NT2/D1 (cell line): ENCODE results near the gene EEFSEC.
A peak's percentile ranks its signal among the peaks of the same experiment; 100 is the strongest.

Experiments
- DNase-seq: peaks from one replicate; pipeline ENCODE4 v3.0.0-alpha.2; 2011; ENCODE audit warnings: low read depth, low spot score
- H3K27me3 ChIP-seq: 2 replicates; pipeline ENCODE4 v1.6.0; 2011; ENCODE audit warnings: mild to moderate bottlenecking; ENCODE audit not compliant: insufficient read length, insufficient read depth
- H3K36me3 ChIP-seq: 2 replicates; pipeline ENCODE4 v1.6.1; 2011; ENCODE audit warnings: mild to moderate bottlenecking, low read length, mixed read lengths; ENCODE audit not compliant: insufficient read depth, insufficient read length
- H3K4me1 ChIP-seq: 2 replicates; pipeline ENCODE4 v1.5.1; 2011; ENCODE audit not compliant: insufficient read depth, insufficient read length
- H3K4me3 ChIP-seq: 2 replicates; pipeline ENCODE4 v1.5.1; 2011; ENCODE audit warnings: low read depth; ENCODE audit not compliant: insufficient read length
- H3K9ac ChIP-seq: 2 replicates; pipeline ENCODE4 v1.6.0; 2011; ENCODE audit warnings: low read depth; ENCODE audit not compliant: insufficient read length
- H3K9me3 ChIP-seq: 2 replicates; pipeline ENCODE4 v1.5.1; 2011; ENCODE audit warnings: mild to moderate bottlenecking, low read length; ENCODE audit not compliant: insufficient read depth
- SUZ12 ChIP-seq: IDR thresholded peaks from 2 replicates; pipeline ENCODE4 v1.6.1; 2011; ENCODE audit not compliant: insufficient read length, insufficient read depth; ENCODE audit errors: extremely low read depth
- YY1 ChIP-seq: IDR thresholded peaks from 2 replicates; pipeline ENCODE4 v1.6.1; 2011; ENCODE audit not compliant: insufficient read length, insufficient read depth
- ZNF274 ChIP-seq: IDR thresholded peaks from 2 replicates; pipeline ENCODE4 v1.6.1; 2011; ENCODE audit warnings: mild to moderate bottlenecking, low read depth, low read length

The EEFSEC gene

GRCh38 chr3:128357538-128357937 lies 204.3 kb downstream of the EEFSEC start:
- no peaks in the 10 kb centered on the region for H3K9me3 ChIP-seq
- H3K9ac ChIP-seq = no peak overlapping the region
- H3K4me3 ChIP-seq = no peak overlapping the region
- DNase-seq = no peak
- TF ChIP-seq YY1 (no peak), ZNF274 (no peak), SUZ12 (no peak)
- H3K36me3 ChIP-seq = no peaks in the 10 kb centered on the region
- H3K27me3 ChIP-seq = no peaks in the 10 kb centered on the region
- H3K4me1 ChIP-seq = peaks cover 15% of the 10 kb centered on the region

- peaks cover 19% of the 10 kb centered on the region for H3K4me1 ChIP-seq
- H3K27me3 ChIP-seq = no peaks in the 10 kb centered on the region
- H3K9me3 ChIP-seq = no peaks in the 10 kb centered on the region
- H3K4me3 ChIP-seq = no peak overlapping the region
- no peak for DNase-seq
- TF ChIP-seq ZNF274 (no peak), YY1 (no peak), SUZ12 (no peak)
- no peaks in the 10 kb centered on the region for H3K36me3 ChIP-seq
- H3K9ac ChIP-seq = no peak overlapping the region
These were observed 205.0 kb downstream of the EEFSEC start for GRCh38 chr3:128358156-128358895.

GRCh38 chr3:128359060-128359664 lies 205.9 kb downstream of the EEFSEC start:
- Histone ChIP-seq H3K4me1 (peaks cover 18% of the 10 kb centered on the region), H3K4me3 (no peak overlapping the region), H3K27me3 (no peaks in the 10 kb centered on the region), H3K9me3 (no peaks in the 10 kb centered on the region), H3K9ac (no peak overlapping the region), H3K36me3 (no peaks in the 10 kb centered on the region)
- TF ChIP-seq ZNF274 (no peak), SUZ12 (no peak), YY1 (no peak)
- no peak for DNase-seq

- Histone ChIP-seq H3K36me3 (no peaks in the 10 kb centered on the region), H3K27me3 (no peaks in the 10 kb centered on the region), H3K4me1 (peaks cover 18% of the 10 kb centered on the region), H3K4me3 (no peak overlapping the region), H3K9me3 (no peaks in the 10 kb centered on the region), H3K9ac (peak overlapping the region; percentile 13)
- DNase-seq = no peak
- TF ChIP-seq SUZ12 (no peak), YY1 (no peak), ZNF274 (no peak)
These were observed 206.8 kb downstream of the EEFSEC start for GRCh38 chr3:128359846-128360642.

GRCh38 chr3:128360705-128361271 lies 207.5 kb downstream of the EEFSEC start:
- Histone ChIP-seq H3K9me3 (no peaks in the 10 kb centered on the region), H3K4me1 (peaks cover 18% of the 10 kb centered on the region), H3K36me3 (no peaks in the 10 kb centered on the region), H3K9ac (no peak overlapping the region), H3K27me3 (no peaks in the 10 kb centered on the region), H3K4me3 (no peak overlapping the region)
- no peak for DNase-seq
- TF ChIP-seq ZNF274 (no peak), YY1 (no peak), SUZ12 (no peak)

- no peak overlapping the region for H3K9ac ChIP-seq
- H3K4me1 ChIP-seq = peaks cover 20% of the 10 kb centered on the region
- no peak for DNase-seq
- H3K4me3 ChIP-seq = no peak overlapping the region
- no peaks in the 10 kb centered on the region for H3K36me3 ChIP-seq
- TF ChIP-seq ZNF274 = no peak
- TF ChIP-seq SUZ12 = no peak
- TF ChIP-seq YY1 = no peak
- no peaks in the 10 kb centered on the region for H3K9me3 ChIP-seq
- H3K27me3 ChIP-seq = no peaks in the 10 kb centered on the region
These were observed 209.0 kb downstream of the EEFSEC start for GRCh38 chr3:128362026-128362965.
